Measurements from ENCODE around the gene CRELD2.

CRELD2 gene

DNA sequence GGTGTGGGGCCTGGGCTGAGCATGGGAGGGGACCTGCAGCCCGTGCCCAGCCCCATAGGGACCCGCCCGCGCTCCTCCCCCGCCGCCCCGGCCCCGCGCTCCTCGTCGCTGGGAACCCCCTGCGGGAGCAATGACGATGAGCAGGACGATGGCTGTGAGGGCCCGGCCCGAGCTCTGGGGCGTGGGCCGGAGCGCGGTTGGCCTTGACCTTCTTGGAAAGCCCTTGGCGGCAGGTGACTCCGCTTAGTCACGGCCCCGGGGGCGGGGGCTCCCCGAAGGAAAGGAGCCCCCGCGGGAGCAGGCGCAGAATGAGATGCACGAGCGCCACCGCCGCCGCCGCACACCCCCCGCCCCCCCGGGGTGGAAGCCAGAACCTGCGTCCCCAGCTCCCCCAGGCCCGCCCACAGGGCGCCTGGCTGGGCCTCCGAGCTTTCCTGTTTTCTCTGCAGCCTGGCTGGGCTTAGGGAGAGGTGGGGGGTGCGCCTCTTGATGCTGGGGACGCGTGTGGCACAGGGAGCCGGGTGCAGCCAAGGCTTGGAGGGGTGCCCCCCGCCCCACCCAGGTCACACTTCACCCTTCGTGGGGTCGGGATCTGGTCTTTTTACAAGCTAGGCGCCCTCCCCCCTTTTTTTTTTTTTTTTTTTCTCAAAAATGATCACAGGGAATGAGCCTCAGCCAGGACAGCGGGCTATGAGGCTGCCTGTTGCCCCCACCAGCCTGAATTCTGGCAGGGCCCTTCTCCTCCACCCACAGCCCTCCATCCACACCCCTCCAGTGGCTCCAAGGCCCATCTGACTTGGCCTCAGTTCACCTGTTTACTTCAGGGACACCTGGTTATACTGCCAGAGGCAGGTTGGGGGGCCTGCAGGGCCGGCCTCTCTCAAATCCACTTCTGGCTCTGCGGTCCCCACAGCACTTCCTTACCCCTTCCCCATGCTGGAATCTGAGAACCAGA, 17.9 kb downstream of the CRELD2 start:
- no peaks in the 10 kb centered on the region for H3K9me3 Mint-ChIP-seq
- H3K27ac Mint-ChIP-seq, result no peak overlapping the region
- no peaks in the 10 kb centered on the region for H3K36me3 Mint-ChIP-seq (ENCODE audit: low read depth)
- peak overlapping the region; percentile 53 to 61 (median 61) for H3K4me3 Mint-ChIP-seq
- peaks cover 10% of the 10 kb centered on the region for H3K4me1 Mint-ChIP-seq
- TF ChIP-seq, protein P1, sequence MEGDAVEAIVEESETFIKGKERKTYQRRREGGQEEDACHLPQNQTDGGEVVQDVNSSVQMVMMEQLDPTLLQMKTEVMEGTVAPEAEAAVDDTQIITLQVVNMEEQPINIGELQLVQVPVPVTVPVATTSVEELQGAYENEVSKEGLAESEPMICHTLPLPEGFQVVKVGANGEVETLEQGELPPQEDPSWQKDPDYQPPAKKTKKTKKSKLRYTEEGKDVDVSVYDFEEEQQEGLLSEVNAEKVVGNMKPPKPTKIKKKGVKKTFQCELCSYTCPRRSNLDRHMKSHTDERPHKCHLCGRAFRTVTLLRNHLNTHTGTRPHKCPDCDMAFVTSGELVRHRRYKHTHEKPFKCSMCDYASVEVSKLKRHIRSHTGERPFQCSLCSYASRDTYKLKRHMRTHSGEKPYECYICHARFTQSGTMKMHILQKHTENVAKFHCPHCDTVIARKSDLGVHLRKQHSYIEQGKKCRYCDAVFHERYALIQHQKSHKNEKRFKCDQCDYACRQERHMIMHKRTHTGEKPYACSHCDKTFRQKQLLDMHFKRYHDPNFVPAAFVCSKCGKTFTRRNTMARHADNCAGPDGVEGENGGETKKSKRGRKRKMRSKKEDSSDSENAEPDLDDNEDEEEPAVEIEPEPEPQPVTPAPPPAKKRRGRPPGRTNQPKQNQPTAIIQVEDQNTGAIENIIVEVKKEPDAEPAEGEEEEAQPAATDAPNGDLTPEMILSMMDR (IDR thresholded peaks at IDR 0.05; ENCODE audit: unreplicated experiment in 3 of 3), result no peak
- peaks cover 18% of the 10 kb centered on the region for H3K27me3 Mint-ChIP-seq (ENCODE audit: low read depth)

DNA sequence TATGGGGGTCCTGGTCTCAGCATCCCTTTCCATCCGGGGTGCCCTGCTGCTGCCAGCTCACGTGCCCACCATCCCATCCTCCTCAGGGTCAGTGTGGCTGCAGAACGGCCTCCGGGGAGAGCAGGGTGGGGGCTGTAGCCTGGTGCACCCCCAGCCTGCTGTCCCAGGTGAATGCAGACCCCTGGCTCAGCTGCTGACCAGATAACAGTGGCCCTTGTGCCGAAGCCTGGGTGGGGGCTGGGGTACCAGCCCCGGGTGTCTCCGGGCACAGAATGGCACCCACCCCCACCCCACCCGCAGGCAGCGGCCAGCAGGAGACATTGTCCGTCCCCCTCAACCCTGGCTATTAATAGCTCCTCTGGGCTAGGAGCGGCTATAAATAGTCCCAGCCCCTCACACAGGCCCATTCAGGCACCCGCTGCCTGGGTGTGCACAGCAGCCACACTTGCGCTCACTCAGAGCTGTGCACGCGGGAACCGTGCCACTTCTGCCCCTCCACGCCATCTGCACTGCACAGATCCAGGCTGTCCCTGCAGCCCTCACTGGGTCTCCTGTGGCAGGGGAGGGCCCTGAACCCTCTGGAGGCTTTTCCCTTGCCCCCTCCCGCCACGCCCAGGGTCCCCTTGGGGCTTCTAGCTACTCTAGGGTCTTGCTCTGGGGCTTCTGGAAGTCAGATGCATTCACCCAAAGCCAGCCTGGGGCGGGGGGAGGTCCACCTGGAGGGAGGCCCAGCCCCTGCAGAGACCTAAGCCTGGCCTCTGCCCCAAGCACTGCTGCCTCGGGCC, 18.7 kb downstream of the CRELD2 start:
- TF ChIP-seq, protein P1 (IDR thresholded peaks at IDR 0.05; ENCODE audit: unreplicated experiment in 3 of 3), result no peak
- H3K27ac Mint-ChIP-seq, result no peak overlapping the region
- peaks cover 10% of the 10 kb centered on the region for H3K4me1 Mint-ChIP-seq
- H3K9me3 Mint-ChIP-seq, result no peaks in the 10 kb centered on the region
- peak overlapping the region; percentile 53 to 61 (median 61) for H3K4me3 Mint-ChIP-seq
- no peaks in the 10 kb centered on the region for H3K36me3 Mint-ChIP-seq (ENCODE audit: low read depth)
- H3K27me3 Mint-ChIP-seq (ENCODE audit: low read depth), result peaks cover 17% of the 10 kb centered on the region

DNA sequence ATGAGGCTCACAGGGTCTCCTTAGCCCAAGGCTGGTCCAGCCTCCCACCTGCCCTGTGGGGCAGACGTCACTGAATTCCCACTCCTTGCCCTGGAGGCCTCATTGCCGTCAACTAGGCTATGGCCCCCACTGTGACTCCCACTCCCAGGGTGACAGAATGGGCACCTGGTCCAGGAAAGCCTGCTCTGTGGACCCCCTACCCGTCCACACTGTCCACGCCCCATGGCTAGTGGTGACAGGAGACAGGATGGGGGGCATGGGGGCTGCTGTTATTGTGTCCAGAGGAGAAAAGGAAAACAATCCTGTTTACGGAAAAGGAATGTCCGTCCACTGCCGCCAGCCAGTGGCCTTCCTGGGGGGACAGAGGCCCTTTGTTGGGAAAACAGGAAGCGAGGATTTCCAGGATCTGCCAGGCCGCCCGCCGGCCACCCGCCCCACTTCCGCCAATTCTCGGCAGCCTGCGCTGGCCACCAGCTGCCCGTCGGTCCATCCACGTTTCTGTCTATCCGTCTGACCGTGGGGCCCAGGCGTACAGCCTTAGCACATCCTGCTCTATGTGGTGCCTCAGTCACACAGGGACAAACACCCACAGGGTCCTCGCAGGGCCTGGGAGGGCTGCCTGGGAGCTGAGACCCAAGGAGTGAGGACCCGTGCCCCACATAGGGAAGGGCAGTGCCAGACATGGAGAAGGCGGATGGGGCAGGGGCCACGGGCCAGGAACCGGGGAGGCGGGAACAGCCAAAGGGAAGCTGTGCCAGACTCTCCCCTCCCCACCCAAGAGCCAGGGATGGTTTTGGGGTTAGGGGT, 19.5 kb downstream of the CRELD2 start:
- Mint-ChIP-seq H3K36me3 (ENCODE audit: low read depth) (no peaks in the 10 kb centered on the region), H3K9me3 (no peaks in the 10 kb centered on the region), H3K27ac (no peak overlapping the region), H3K4me3 (peak overlapping the region in 1 of 3 experiments; percentile 5), H3K27me3 (ENCODE audit: low read depth) (peaks cover 10% of the 10 kb centered on the region), H3K4me1 (peaks cover 10% of the 10 kb centered on the region)
- TF ChIP-seq, protein P1 (IDR thresholded peaks at IDR 0.05; ENCODE audit: unreplicated experiment in 3 of 3), result no peak

DNA sequence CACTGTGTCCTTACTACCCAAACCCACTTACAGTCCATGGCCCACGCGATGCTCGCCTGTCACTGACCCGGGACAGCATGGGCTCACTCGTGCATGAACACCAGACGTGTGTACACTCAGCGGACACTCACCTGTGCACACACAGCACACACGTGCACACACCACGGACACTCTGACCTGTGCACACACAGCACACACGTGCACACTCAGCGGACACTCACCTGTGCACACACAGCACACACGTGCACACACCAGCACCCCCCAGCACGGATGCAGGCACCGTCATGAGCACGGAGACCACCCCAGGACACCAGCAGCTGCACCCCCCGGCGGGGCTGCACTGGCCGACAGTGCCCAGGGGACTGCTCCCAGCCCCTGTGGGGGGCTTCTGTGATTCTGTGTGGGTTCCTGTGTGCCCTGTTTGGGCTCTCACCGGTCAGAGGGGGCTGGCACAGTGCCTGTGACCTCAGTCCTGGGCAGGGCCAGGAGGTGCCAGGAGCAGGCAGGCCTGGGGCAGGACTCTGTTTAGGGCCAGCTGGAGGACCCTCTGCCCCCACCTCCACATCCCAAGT, 20.2 kb downstream of the CRELD2 start:
- peaks cover 4% of the 10 kb centered on the region for H3K27me3 Mint-ChIP-seq (ENCODE audit: low read depth)
- TF ChIP-seq, protein P1 (IDR thresholded peaks at IDR 0.05; ENCODE audit: unreplicated experiment in 3 of 3), result no peak
- H3K4me1 Mint-ChIP-seq, result peaks cover 4% of the 10 kb centered on the region
- H3K9me3 Mint-ChIP-seq, result no peaks in the 10 kb centered on the region
- no peak overlapping the region for H3K27ac Mint-ChIP-seq
- no peak overlapping the region for H3K4me3 Mint-ChIP-seq
- no peaks in the 10 kb centered on the region for H3K36me3 Mint-ChIP-seq (ENCODE audit: low read depth)

DNA sequence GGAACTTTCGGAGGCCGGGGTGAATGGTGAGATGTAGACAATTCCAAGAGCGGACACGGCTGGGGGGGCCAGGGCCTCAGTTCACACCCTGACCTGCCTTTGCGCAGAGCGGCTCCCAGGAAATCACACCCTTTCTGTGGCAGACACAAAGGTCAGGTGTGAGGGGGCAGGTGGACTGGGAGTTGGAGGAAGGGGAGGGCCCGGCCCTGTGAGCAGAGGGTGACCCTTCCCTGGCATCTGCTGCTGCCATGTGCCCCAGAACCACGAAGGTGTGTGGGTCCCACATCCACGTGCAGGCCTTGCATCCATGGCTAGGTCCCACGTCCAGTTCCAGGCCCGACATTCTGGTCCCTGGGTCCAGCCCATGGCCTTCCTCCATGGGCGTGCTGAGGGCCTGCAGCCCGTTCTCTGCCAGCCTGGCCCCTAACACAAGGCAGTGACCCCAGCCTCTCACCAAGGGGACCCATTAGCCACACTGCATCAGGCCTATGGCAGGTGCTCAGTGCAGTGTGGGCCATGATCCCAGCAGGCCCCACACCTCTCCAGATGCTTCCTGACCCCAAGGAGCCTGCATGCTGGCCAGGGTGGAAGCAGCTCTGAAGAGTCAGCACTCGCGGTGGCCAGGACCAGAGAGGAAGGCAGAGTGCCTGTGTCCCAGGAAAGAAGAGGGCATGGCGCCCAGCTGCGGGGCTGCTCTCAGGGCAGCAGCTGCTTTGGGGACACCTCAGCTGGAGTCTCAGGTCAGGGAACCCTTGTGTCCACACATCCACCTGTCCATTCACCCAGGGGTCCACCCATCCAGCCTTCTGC, 23.3 kb downstream of the CRELD2 start:
- Mint-ChIP-seq H3K9me3 (no peaks in the 10 kb centered on the region), H3K27ac (no peak overlapping the region), H3K4me3 (no peak overlapping the region), H3K27me3 (ENCODE audit: low read depth) (peaks cover 1% of the 10 kb centered on the region), H3K36me3 (ENCODE audit: low read depth) (no peaks in the 10 kb centered on the region), H3K4me1 (peaks cover 4% of the 10 kb centered on the region)
- TF ChIP-seq, protein P1 (IDR thresholded peaks at IDR 0.05; ENCODE audit: unreplicated experiment in 3 of 3), result no peak

Data from nephron (organoid).